GM12864 (cell line): ENCODE data around the gene ATP8B3.

ENCODE experiments used
- DNase-seq: peaks from one replicate; pipeline ENCODE4 v3.0.0-alpha.2; 2011; ENCODE audit warnings: low read depth
- H3K4me3 ChIP-seq: 2 replicates; pipeline ENCODE4 v1.5.1; 2011; ENCODE audit warnings: mild to moderate bottlenecking, low read depth, low read length, control low read depth
- CTCF ChIP-seq: IDR thresholded peaks from 2 replicates; pipeline ENCODE4 v1.5.1; 2011; ENCODE audit warnings: low read depth, mild to moderate bottlenecking, moderate library complexity, low read length, control low read depth, inconsistent platforms; ENCODE audit errors: missing control alignments

ATP8B3 gene

GRCh38 chr19:1849886-1850398 is 37.9 kb upstream of the ATP8B3 start:
- no peak for DNase-seq
- no peak for TF ChIP-seq CTCF
- no peak overlapping the region for H3K4me3 ChIP-seq

- no peak for TF ChIP-seq CTCF
- DNase-seq = no peak
- peak overlapping the region; percentile 72 for H3K4me3 ChIP-seq
These were observed 37.0 kb upstream of the ATP8B3 start for GRCh38 chr19:1849132-1849474.

- peak within 1 kb of the TSS; percentile 72 for H3K4me3 ChIP-seq
- peak; percentile 81 for TF ChIP-seq CTCF
- peak; percentile 88 for DNase-seq
These were observed 36.5 kb upstream of the ATP8B3 start, which contains the start of gene REXO1 for GRCh38 chr19:1848399-1849131. REXO1 (minus strand) TSS chr19:1848483; CDS start chr19:1848358, 125 bp downstream.

GRCh38 chr19:1847684-1848398 is 35.8 kb upstream of the ATP8B3 start:
- no peak for TF ChIP-seq CTCF
- no peak for DNase-seq
- H3K4me3 ChIP-seq = peak overlapping the region; percentile 72

- peak overlapping the region; percentile 72 for H3K4me3 ChIP-seq
- DNase-seq = no peak
- TF ChIP-seq CTCF = no peak
These were observed 35.2 kb upstream of the ATP8B3 start for GRCh38 chr19:1847348-1847683.

GRCh38 chr19:1846517-1847204 is 34.6 kb upstream of the ATP8B3 start:
- TF ChIP-seq CTCF = no peak
- DNase-seq = no peak
- H3K4me3 ChIP-seq = peak overlapping the region; percentile 72
